Activated T-helper 9 cell treated with anti-CD3 and anti-CD28 coated beads, Interleukin-2, amount 50 U/mL, for 16 hours (primary cell): ENCODE results near the gene SLC16A8.
"Not testable (repeated sequence)": the region's sequence is repeated elsewhere in the genome, so short reads cannot be mapped to it uniquely, and the experiment has no call there.

Experiments used
- DNase-seq: peaks from one replicate; pipeline ENCODE4 v3.0.0-alpha.2; 2020; ENCODE audit warnings: low read depth

Gene SLC16A8

GRCh38 chr22:38043151-38044039, 40.6 kb downstream of the SLC16A8 start:
- no peak for DNase-seq

GRCh38 chr22:38042488-38042790, 41.5 kb downstream of the SLC16A8 start:
- no peak for DNase-seq

- DNase-seq = no peak
These were observed 42.1 kb downstream of the SLC16A8 start for GRCh38 chr22:38041760-38042487.

- DNase-seq = no peak
These were observed 42.8 kb downstream of the SLC16A8 start for GRCh38 chr22:38040953-38041759.

- no peak for DNase-seq
These were observed 44.8 kb downstream of the SLC16A8 start for GRCh38 chr22:38038890-38039812.

- DNase-seq = no peak
These were observed 45.6 kb downstream of the SLC16A8 start for GRCh38 chr22:38038426-38038825.

- DNase-seq = not testable (repeated sequence)
These were observed 46.4 kb downstream of the SLC16A8 start for GRCh38 chr22:38037367-38038150.

GRCh38 chr22:38036392-38037062, 47.5 kb downstream of the SLC16A8 start:
- no peak for DNase-seq

GRCh38 chr22:38035530-38035885, 48.5 kb downstream of the SLC16A8 start:
- DNase-seq = no peak

- DNase-seq = no peak
These were observed 49.0 kb downstream of the SLC16A8 start for GRCh38 chr22:38034884-38035529.

GRCh38 chr22:38034278-38034882, 49.6 kb downstream of the SLC16A8 start:
- no peak for DNase-seq

- no peak for DNase-seq
These were observed 50.3 kb downstream of the SLC16A8 start for GRCh38 chr22:38033522-38034277.

GRCh38 chr22:38032681-38033521, 51.1 kb downstream of the SLC16A8 start:
- DNase-seq = no peak

- DNase-seq = no peak
These were observed 52.5 kb downstream of the SLC16A8 start for GRCh38 chr22:38031491-38031890.

- no peak for DNase-seq
These were observed 53.5 kb downstream of the SLC16A8 start for GRCh38 chr22:38030311-38031133.

- DNase-seq = no peak
These were observed 54.1 kb downstream of the SLC16A8 start for GRCh38 chr22:38029901-38030300.

GRCh38 chr22:38029370-38029769, 54.6 kb downstream of the SLC16A8 start:
- DNase-seq = no peak
